Measurements from ENCODE around the gene AAMDC.
"Not testable (repeated sequence)": the region's sequence is repeated elsewhere in the genome, so short reads cannot be mapped to it uniquely, and the experiment has no call there.

The AAMDC gene

DNA sequence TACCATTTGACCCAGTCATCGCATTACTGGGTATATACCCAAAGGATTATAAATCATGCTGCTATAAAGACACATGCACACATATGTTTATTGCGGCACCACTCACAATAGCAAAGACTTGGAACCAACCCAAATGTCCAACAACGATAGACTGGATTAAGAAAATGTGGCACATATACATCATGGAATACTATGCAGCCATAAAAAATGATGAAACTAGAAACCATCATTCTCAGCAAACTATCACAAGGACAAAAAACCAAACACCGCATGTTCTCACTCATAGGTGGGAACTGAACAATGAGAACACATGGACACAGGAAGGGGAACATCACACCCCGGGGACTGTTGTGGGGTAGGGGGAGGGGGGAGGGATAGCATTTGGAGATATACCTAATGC lies 68.1 kb downstream of the AAMDC start:
- not testable (repeated sequence) for DNase-seq

DNA sequence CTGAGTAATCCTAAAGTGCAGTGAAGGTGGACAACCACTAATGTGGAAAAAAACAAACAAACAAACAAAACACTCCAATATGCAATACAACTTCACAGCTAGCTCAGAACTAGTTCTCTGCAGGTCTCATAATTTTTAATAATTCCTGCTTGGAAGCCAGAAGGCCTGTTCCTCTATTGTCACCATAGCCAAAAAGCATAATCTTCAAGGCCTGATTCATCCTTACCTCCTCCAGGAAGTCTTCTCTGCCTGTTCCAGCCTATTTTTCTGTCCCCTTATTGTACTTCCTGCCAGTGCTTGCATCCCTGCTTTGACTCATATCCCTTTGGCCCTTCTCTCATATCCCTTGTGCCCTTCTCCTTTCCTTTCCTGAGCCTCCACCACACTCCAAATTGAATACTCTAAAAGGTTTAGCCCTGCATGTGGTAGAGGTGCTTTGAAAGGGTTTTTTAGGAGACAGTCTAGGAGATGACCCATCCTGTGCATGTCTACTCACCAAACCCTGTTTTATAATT lies 69.2 kb downstream of the AAMDC start:
- DNase-seq = not testable (repeated sequence)

DNA sequence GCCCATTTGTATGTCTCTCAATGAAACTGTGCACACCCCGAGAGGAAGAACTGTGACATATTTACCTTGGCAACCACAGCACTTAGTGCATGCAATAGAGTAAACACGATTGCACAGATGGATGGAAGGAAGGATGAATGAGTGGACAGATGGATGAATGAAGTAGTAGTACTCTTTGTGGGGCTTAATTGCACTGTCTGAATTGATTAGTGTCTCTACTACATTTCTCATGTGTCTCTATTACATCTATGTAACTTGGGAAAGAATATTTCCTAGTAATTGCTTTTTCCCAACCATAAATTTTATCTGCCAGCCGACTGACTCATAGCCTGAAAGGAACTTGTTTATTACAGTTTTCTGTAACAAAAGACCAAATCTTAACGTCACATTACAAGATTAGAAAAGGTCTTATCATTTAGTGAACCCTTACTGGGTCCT lies 69.7 kb downstream of the AAMDC start:
- not testable (repeated sequence) for DNase-seq

DNA sequence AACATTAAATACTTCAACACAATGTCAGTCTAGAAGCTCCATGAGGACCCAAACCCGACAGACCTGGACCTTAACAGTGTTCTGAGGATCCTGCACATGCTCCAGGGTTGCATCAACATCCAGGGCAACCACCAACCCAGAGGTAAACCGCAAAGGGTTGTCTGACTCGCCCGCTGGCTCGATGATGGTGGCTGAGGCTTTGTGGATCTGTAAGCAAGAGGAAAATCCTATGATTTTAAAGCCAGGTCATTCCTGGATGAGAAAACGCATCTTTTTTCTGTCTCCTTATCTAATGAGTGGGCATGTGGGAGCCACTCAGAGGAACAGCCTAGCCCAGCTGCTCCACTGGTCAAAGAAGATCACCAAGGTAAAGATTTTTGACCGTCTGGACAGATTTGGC lies 70.3 kb downstream of the AAMDC start:
- DNase-seq = not testable (repeated sequence)

DNA sequence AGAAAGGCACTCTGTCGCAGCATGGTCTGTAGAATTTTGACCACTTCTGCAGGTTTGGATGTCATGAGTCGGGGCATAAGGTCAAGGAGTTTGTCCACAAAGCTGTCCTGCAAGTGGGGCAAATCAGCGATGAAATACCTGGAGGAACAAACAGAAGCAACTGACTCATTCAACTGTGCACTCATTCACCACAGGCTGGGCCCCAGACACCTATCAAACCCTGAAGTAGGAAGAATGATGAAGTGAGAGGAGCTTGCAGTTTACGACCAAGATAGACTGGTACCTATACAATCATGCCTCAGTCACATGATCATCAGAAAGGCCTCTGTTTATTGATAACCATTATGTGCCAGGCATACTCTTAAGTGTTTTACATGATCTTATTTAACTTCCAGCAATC lies 70.8 kb downstream of the AAMDC start:
- not testable (repeated sequence) for DNase-seq

DNA sequence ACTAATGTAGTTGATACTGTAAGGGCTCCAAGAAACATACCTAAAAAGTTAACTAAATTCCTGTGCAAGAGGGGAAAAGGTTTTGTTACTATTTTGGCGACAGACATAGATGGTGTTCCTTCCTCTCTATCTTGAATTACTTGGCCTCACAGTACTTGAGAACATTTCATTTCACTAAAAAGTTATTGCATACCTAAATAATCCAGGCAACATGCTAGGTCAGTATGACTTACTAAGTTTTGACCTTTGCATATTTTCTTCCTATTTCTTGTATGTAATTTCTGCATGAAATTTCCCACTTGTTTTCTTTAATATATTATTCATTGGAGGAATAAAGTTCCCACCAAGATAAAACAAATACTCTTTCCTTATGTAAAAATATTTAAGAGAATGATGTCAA lies 74.0 kb downstream of the AAMDC start:
- DNase-seq = not testable (repeated sequence)

DNA sequence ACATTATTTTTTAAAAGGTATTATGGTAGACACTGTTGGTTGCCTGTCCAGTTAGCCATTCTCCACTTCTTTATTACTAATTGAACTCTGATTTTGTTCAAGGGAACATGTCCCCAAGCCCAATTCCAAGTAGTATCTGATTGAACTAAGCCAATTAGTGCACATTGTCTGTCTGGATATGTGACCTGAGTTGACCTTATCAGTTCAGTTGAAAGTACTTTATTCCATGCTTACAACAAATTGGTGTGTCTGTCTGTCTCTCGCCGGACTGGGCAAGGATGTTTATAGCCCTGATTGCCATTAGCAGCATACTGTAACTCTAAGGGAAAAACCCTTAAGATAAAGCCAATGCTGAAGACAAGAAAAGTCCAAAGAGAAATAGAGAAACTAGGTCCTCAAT lies 87.9 kb downstream of the AAMDC start:
- no peak for DNase-seq

DNA sequence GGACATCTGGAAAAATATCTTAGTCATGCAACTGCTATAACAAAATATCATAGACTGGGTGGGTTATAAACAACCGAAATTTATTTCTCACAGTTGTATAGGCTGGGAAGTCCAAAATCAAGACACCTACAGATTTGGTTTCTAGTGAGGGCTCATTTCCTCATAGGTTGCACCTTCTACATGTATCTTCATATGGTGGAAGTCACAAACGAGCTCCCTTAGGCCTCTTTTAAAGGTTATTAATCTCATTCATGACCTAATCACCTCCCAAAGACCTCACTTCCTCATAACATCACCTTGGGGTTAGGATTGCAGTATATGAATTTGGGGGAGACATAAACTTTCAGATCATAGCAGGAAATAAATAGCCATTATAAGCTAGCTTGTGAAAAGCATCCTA lies 88.3 kb downstream of the AAMDC start:
- DNase-seq = no peak

DNA sequence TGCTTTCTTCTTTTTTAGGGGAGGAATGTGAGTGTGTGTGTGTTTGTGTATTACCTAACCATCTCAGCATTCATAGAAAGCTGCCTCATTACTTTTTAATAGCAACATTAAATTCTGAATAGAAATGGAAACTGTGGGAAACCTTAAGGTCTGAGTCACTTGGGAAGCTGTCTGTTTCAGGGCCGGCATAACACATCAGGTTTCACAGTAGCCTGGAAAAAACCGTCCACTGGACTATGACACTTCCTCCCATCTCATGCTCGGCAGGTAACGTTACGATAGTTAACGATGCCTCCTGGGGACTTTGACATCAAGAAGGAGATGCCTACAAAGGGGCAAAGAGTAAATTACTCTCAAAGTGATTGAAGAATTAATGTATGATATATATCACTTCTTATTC lies 89.9 kb downstream of the AAMDC start:
- not testable (repeated sequence) for DNase-seq

DNA sequence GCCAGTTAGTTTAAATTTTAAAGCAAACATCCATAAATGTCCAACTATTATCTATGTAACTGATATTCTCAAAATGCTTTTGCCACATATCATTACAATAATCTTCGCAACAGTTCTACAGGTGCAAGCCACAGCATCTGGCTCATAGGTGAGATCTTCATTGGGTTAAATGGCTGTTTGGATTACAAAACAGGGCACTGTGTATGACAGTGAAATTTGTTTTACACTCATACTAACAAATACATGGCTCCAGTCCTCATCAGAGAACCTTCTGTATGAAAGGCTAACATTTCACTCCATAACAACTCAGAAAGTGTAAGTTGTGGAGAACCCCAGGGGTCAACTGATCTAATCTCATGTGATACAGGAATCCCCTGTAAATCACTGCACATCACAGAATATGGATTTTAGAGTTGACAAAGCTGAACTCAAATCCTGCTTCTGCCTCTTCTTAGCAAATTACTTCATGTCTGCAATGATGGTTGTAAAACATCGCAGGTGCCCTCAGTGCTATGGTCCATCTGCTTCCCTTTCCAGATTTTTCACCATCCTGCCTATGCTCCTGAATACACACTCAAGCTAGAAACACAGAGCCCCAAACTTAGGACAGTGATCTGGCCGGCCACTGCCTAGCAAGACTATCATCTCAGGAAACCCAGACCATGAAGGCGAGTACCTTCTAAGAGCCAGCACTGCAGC lies 92.8 kb downstream of the AAMDC start:
- not testable (repeated sequence) for DNase-seq

DNA sequence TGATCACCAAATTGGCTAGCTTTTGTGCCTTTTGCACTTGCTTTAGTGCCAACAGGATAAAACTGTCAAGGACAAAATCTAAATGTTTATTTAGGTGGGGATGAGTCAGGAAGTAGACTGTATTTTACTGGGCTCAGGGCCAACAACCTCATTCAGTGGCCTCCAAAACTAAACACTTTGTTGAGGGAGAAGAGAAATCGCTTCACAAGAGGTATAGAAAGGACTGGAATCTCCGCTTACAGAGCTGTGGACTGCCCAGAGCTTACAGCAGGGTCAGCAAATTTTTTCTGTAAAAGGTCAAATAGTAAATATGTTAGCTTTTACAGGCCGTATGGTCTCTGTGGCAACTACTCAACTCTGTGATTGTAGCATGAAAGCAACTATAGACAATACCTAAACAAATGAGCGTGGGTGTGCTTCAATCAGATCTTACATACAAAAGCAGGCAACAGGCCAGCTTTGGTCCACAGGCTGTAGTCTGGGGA lies 93.4 kb downstream of the AAMDC start:
- DNase-seq = peak; percentile 65

DNA sequence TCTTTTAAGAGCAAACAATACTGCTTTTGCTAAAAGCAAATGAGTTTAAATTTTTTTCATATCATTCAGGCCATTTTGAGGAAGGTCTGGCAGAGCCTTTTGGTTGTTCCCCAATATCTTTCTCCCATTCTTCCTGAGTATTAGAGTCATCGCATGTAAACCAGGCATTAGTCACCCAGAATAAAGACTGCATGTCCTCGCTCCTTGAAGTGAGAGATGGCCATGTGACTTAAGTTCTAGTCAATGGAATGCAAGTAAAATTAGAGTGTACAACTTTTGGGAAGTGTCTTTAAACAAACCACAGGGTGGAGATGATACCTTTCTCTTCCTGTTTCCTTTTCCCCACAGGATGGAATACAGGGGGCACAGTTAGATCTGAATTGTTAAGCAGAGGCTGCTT lies 96.8 kb downstream of the AAMDC start:
- not testable (repeated sequence) for DNase-seq
